HG02759 (cell line): ENCODE measurements around the gene CXCL14.

Experiments
- ATAC-seq: cut with Tn5 transposase; IDR thresholded peaks from one replicate; pipeline ENCODE4 v1.9.1; 2021; ENCODE audit warnings: mild to moderate bottlenecking, moderate library complexity; ENCODE audit not compliant: unreplicated experiment

CXCL14 gene, protein sequence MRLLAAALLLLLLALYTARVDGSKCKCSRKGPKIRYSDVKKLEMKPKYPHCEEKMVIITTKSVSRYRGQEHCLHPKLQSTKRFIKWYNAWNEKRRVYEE

DNA sequence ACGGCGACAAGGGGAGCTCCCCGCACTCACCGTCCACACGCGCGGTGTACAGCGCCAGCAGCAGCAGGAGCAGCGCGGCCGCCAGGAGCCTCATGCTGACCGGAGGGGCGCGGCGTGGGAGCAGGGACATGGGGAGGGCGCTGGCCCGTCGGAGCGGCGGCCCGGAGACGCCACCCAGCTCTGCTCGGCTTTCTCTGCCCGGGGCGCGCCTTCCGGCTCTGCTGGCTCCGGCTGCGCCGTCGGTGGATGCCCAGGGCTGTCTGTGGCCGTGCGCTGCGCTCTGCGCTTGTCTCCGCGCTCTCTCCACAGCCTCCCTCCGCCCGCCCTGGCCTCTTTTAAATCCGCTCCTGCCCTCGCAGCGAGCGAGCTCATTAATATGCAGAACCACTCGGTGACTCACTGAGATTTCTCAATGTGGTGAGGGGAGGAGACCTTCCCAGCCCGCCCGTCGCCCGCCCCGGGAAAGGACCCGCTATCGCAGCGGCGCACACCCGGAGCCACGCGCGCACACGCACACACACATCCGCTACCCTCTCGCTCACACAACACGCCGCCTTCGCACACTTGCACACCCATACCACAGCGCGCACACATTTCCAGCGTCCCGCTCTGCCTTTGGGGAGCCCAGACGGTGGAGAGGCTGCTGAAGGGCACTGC, at the start of gene CXCL14:
Gene CXCL14, minus strand, starts transcription at position 307 of the 657 bp plus-strand sequence. Its CDS starts 213 bp downstream, at position 94.
- ATAC-seq = no peak

DNA sequence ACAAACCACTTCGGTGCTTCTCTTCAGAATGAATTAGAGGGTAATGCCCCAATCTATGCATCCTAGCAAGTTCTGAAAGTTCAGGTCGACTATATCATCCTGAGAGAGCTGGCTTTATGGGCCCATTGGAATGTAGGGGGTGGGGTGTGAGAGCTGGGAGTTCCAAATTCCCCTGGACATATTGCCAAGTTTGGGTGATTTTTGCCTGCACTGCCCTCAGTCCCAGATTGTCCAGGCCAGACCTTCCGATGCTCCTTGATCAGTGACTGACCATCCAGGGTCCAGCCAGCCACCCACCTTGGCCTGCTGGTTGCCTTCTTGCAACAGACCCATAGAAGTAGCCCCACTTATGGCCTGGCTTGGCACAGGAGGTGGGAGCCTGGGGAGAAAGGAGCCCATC, 47.8 kb upstream of the CXCL14 start:
- no peak for ATAC-seq

DNA sequence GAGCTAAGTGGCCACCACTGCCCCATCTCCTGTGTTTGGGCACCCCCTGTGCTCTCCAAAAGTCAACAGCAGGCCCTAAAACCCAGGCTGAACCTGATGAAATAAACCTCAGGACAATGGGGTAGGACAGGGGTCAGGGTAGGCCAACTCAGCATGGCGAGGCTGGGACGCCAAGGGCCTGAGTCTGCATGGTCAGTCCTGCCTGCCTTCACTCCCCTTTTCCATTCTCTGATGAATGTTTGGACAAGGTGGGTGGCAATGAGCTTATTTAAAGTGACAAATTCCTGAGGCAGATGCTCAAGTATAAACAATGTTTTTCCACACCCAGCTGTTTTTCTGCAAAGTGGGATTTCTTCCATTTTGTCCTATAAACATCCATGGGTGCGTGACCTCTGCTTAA, 47.2 kb upstream of the CXCL14 start:
- ATAC-seq = no peak

DNA sequence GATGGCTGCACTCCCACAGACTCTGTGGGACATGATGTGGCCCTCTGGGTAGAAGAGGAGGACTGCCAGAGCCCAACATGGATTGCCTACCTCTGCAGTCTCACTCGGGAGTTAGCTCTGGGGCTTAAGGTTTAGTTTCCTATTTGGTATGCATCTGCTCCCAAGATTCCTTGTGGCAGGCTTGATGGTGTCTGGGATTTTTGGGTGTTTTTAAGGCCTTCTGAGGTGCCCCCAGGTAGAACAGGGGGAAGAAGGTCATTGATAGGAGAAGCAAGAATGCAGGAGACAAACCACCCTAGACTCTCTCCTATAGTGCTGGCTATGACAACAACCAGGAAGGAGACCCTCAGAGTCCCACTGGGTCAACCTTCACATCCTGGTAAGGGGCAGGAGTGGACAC, 46.7 kb upstream of the CXCL14 start:
- ATAC-seq = no peak

DNA sequence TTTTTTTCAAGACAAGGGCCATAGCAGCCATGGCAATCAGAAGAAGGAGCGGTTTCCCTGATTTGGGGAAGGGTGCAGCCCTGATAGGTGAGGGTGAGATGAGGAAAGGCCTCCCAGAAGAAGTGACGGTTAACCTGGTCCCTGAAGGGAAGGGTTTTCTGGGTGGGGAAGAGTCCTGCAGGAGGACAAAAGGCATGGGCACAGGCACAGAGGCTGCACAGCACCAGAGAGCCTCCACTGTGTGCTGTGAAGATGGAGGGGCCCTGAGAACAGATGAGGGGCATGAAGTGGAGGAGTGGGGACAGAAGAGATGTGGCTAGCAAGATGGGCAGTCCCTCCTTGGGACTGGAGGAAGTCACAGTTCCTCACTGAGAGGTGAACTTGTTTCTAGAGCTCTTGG, 46.3 kb upstream of the CXCL14 start:
- no peak for ATAC-seq

DNA sequence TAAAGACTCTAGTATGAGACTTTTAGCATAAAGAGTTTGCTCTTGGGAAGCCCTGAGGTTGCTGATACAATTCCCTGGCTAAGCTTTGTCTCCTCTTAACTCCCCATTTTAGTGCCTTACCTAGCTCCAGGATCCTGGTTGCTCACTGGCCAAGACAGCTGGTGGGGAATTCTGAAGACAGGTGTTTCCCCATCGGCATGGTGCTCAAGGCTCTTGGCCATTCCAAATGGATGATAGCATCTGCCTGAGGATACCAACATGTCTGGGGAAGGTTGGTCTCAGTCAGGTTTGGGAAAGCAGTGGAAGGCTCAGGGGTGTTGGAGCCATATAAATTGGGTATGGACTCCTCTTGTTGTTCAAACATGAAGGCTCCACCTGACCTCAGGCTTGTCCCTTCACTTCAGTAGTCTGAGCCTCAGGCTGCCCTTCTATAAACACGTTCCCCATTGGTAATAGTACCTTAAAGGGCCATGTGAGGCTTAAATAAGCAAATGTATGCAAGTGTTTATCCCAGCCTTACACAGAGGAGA, 44.5 kb upstream of the CXCL14 start:
- ATAC-seq = no peak

DNA sequence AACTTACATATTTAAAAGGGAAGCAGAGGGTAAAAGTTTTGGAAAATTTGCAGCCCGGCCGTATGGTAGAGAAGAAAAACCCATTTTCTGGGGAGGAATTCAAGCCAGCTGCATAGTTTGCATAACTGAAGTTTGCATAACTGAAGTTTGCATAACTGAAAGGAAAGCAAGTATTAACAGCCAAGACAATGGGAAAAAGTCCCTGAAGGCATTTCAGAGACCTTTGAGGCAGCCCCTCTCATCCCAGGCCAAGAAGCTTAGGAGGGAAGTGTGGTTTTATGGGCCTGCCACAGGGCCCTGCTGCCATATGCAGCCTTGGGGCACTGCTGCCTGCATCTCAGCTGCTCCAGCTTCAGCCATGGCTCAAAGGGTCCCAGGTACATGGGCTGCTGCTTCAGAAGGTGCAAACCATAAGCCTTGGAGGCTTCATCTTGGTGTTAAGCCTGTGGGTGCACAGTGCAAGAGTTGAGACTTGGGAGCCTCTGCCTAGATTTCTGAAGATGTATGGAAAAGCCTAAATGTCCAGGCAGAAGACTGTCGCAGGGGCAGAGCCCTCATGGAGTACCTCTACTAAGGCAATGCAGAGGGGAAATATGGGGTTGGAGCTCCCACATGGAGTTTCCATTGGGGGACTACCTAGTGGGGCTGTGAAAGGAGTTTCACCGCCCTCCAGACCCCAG, 36.9 kb upstream of the CXCL14 start:
- ATAC-seq = no peak

DNA sequence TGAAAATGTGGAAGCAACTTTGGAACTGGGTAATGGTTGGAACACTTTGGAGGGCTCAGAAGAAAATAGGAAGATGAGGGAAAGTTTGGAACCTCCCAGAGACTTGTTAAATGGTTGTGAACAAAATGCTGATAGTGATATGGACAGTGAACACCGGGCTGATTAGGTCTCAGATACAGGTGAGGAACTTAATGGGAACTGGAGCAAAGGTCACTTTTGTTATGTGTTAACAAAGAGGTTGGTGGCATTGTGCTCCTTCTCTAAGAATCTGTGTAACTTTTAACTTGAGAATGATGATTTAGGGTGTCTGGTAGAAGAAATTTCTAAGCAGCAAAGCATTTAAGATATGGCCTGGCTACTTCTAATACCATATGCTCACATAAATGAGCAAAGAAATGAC, 36.4 kb upstream of the CXCL14 start:
- ATAC-seq = no peak

DNA sequence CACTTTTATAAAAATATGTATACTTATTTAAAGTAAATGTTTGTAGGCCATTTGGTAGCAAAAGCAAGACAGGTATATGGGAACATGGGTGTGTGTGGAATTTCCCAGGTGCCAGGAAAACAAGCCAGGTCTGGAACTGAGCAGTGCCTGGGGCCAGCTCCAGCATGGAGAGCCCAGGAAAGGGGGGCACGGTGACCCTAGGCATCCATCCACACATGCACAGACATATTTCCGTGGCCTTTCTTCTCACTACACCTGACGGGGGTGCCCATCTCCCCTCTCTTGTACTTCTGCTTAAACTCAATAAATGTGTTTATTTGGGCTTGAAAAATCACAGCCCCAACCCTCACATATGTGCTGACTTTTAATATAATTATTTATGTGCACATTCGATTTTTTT, 31.2 kb upstream of the CXCL14 start:
- no peak for ATAC-seq

DNA sequence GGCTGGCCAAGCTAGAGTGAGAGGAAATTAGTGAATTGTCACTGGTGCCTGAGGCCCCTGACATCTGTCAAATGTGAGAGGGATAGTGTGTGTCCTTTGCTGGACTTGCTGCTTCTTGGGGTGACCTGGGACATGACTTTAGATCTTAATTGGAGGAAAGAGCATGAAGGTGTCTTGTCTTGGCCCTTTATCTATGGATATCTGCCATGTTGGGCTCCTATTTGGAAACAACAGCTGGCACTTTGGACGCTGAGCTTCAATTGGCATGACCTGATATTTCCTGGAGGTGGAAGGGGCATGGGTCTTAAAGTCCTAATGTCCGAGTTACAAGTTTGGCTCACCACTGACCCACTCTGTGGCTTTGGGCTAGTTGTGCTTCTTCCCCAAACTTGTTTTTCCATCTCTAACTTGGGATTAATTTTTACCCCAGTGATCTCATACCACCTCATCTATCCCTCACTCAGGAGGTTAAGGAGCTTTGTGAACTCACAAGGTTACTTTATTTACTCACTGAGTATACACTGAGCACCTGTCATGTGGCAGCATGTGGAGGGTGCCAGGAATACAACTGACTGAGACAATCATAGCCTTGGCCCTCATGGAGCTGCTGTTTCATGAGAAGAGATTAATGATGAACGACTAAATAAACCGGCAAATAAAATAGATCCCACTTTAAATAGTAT, 30.1 kb upstream of the CXCL14 start:
- no peak for ATAC-seq

DNA sequence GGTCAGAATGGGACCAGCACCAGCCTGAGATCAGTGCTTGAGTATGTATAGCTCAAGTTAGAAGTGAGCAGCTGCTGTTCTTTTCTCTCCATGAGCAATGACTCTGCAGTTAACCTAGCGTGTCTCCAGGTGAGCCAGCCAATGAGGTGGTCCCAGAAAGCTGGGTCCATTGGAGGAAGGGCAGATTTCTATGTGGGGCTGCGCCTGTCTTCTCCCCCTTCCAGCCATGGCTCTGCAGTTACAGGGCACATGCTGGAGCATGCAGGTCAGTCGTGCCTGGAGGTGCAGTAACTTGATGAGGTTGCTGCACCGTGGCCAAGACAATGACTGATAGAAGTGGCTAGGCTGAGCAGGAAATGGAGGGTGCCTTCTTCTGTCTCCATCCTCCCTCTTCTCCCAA, 29.6 kb upstream of the CXCL14 start:
- ATAC-seq = no peak

DNA sequence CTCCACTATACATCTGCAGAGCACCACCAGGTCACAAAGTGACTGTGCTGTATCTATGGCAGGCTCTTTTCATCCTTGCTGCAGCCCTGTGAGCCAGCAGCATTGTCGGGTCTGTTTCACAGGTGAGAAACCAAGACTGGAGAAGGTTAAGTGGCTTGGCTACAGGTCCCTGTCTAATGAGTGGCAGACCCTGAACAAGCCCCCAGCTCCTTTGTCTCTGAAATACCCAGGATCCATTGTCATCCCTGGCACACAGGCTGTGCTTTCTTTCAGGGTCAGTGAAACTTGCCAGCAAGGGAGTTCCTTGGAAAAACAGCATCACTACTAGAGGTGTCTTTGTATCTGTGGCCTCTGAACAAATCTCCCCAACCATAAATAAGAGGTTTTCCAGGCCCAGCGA, 27.6 kb upstream of the CXCL14 start:
- no peak for ATAC-seq

DNA sequence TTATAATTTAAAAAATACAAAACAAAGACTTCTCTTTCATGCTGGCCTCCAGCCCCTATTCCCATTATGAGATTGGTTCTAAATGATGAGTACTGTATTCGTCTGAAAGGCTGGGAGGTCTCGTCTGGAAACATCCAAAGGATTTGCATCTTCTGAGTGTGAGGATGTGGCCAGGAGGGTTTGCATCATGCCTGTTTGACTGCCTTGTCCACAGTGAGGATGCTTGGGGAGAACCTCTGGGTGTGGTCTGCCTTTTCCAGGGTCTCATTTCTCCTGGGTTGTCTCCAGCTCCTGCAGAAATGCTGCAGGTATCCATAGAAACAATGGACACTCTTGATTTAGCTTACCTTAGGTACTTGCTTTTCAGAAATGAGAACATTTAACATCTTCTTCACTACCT, 26.4 kb upstream of the CXCL14 start:
- ATAC-seq = no peak

DNA sequence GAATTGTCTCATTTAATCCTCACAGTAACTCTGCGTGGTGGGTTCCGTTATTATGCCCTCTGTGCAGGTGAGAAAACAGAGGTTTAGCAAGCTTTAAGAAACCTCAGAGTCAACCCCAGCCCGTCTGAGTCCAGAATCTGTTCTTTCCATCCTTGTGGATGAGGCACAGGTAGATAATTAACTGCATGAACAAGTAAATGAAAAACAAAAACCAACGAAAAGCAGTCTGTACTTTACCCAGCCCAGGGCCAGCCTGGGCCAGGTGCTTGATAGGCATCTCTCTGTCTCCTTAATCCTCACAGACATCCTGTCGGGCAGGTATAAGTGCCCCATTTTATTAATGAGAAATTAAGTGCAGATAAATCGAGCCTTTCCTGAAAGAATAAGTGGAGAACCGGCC, 25.3 kb upstream of the CXCL14 start:
- no peak for ATAC-seq

DNA sequence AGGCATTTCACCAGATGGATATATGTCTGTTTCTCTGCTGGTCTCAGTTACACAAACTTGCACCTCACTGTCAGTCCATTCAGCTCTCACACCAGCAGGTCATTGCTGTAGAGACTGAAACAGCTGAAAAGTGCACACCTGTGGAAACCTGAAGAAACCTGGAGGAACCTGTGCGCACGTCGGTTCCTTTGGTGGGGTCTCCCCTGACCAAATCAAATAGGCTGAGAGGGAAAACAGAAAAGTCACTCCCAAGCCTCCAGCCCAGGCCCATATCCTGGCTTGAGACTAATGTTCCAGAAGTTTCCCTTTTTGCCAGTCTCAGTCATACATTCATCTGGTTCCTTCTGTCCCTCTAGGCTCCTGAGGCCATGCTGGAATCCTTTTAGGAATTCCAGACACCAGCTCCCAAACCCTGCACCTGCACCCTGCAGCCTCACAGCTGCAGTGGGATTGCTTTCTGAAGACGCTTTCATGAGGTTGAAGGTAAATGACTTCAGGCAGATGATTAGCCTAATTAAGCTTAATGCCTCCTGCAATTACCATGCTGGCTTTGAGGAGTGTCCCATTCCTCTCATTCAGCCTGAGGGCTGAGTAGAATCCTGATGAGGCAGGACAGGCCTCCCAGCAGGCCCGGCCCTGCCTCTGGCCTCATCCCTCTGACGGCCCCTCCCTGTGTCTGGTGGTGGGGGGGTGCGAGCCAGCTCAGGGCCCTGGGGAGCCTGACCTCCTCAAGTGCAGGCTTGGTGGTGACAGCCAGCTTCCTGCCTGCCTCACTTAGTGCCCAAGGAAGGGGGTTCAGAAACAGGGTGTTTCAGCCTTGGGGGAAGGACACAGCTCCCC, 24.3 kb upstream of the CXCL14 start:
- no peak for ATAC-seq

DNA sequence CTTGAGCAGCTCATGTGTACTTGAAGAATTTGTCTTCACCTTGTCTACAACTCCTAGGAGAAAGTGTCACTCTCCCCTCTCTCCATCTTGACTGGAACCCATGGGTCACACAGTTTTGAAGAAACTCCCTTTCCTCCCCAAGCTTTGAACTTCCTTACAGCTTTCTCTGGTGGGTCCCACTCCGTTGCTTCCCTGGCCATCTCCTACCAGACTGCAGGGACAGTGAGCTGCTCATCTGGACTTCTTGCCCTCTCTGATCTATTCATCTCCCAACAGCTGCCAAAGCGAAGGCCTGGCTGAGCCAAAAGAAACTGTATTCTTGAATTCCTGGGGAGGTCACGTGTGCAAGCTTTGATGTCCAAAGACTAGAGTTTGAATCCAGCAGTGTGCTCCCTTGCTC, 22.7 kb upstream of the CXCL14 start:
- no peak for ATAC-seq

DNA sequence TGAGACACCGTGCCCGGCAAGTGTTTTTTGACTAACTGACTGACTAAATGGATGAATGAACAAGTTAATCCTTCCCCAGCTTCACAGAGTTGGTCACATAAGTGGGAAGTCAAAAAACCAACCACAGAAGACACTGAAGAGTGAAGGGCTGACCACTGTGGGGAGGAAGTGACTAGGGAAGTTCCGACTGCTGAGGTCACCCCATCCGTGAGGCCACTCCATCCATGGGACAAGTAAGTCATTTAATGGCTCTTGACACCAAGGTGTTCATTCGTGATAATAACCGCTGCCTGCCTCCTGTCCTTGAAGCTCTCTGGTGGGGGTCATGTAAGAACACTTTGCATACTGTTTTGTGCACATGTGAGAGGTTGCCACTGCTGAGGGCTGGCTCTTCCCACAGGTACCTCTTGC, 22.2 kb upstream of the CXCL14 start:
- no peak for ATAC-seq

DNA sequence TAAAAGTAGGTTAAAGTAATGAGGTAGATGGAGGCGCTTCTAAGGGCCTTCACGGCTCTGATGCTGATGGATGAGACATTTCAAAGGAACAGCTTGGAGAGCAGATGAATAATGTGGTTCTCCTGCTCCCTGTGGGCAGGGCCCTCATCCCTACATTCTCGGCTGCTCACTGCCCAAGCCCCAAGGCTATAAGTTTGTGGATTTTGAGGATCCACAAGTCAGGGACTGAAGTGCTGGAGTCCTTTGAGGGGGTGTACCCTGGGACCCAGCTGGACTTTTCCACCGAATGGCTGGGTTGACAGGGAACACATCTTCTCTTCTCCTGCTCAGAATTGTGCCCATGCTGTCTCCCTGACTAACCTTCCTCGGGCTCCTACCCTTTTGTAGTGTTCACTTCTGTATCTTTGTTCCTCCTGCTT, 21.4 kb upstream of the CXCL14 start:
- ATAC-seq = no peak

DNA sequence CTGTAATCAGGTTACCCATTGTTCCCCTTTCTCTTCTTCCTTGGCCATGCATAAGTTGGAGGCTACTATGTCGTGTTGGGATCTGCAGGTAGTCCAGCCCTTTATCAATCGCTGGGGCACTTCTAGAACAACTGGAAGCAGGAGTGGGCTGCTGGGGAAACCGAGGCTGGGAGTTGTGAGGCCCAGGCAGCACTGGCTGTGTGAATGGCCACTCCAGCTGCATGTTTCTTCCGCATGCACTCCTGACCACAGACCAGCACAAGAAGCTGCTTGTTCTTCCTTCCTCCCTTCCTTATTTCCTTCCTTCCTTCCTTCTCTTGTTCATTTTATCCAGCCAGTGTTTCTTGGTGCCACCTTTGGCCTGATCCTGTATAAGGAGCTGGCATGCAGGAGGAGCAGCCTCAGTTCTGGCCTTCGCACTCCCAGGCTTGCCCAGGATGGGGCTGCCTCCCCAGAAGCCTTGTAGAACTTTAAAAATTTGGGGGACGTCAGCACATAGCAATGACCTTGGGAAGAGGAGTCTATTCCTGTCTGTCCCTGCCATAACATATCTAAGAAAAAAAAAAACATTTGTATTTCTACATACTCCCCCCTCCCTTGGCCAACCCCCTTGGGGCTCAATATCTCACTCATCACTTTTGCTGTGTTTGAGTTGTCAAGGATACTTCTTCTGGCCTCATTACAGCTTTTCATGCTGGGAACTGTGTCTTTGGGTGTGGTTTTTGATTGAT, 20.8 kb upstream of the CXCL14 start:
- ATAC-seq = no peak

DNA sequence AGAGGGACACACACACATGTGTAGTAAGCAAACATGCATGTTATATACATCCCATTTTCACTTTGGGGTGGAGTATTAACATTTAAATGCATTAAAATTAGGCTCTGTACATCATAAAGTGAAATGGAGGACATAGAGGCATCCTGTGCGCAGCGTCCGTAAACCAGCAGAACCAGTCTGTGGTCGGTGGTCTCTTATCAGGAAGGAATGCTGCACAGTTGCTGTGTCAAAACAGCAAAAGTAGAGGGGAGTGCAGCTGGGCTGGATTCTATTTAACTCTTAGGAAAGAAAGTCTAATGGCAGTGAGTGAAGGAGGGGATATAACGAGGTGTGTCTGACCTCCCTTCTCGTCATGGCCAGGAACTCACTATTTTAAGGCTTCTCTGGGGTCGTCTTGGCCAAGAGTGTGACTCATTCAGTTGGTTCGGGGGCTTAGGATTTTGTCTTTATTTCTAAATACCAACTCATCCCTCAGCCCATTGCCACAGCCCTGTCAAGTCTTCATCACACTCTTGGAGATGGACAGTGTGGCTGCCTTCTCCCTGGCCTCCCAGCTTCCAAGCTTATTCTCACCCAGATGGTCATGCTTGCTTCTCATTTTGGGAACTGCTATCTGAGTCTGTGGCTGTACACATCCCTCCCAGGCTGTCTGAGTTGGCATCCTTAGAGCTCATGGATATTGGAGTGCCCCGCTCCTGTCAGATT, 20.1 kb upstream of the CXCL14 start:
- no peak for ATAC-seq
